Measurements from ENCODE around the gene GPR158.

Gene GPR158

DNA sequence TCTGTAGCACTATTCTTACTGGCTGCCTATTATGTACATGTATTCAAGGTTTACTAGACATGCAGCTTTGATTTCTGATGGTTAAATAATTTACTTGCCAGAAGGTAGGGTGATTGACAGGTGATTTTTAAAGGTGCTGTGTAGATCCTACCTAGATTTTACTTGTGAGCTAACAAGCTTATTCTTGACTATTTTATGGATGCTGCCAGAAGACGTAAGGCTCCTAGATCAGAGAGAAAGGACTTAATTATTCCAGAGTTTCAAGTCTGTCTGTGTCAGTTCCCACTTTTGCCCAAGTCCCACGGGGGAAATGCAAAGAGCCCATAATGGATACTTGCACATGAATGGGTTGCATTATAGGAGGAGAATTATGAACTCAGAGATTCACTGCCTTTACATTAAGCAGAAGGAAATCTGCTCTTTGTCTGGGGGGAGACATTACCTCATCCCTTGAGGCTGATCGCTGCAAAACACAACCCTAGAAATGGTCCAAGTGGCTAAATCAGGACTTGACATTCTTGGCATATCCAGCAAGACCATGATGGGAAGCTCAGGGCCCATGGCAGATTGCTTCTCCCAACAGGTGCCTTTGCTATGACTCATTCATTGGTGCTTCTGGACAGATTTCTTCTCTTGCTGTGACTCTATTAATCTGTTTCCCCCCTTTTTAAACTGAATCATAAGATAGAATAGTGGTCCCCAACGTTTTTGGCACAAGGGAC is 32.1 kb downstream of the GPR158 start:
- TF ChIP-seq, protein P1, sequence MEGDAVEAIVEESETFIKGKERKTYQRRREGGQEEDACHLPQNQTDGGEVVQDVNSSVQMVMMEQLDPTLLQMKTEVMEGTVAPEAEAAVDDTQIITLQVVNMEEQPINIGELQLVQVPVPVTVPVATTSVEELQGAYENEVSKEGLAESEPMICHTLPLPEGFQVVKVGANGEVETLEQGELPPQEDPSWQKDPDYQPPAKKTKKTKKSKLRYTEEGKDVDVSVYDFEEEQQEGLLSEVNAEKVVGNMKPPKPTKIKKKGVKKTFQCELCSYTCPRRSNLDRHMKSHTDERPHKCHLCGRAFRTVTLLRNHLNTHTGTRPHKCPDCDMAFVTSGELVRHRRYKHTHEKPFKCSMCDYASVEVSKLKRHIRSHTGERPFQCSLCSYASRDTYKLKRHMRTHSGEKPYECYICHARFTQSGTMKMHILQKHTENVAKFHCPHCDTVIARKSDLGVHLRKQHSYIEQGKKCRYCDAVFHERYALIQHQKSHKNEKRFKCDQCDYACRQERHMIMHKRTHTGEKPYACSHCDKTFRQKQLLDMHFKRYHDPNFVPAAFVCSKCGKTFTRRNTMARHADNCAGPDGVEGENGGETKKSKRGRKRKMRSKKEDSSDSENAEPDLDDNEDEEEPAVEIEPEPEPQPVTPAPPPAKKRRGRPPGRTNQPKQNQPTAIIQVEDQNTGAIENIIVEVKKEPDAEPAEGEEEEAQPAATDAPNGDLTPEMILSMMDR (conservative IDR thresholded peaks at IDR 0.05; ENCODE audit: low read length): no peak
- no peak for DNase-seq (ENCODE audit: low read depth)
- no peak overlapping the region for H3K4me3 ChIP-seq (ENCODE audit: low read length)

DNA sequence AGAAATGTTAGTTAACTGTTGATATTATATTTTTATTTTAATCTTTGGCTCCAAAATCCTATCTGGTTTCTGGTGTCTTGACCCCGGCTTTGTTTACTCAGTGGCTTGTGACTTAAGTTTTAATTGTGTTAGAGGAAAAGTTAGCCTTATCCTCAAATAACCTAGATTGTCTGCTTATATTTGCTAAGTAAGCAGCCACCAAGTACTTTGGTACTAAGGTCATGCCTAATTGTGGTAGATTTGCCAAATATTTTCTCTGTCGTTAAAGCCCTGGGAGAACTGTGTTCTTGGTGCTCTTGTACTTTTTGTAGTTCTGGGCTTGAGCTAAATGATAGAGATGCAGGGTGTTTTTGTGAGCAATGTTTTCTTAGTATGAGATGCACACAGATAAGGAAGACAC is 34.8 kb downstream of the GPR158 start:
- DNase-seq (ENCODE audit: low read depth): no peak
- H3K4me3 ChIP-seq (ENCODE audit: low read length): no peak overlapping the region
- TF ChIP-seq, protein P1 (conservative IDR thresholded peaks at IDR 0.05; ENCODE audit: low read length): no peak

DNA sequence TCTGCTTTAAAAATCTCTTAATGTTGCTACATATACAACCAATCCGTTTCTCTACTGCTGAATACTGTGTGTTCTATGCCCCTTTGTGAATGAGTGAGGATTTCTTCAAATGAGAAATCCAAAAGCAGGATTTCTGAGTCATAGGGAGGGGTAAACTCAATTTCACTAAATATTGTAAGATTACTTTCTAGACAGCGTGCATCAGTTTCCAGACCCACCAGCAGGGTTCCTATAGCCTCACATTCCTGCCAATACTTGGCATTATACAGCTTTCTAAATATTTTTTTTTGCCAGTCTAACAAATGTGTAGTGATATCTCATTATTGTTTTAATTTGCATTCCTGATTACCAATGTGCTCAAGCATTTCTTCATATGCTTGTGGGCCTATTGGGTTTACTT is 35.5 kb downstream of the GPR158 start:
- TF ChIP-seq, protein P1 (conservative IDR thresholded peaks at IDR 0.05; ENCODE audit: low read length): no peak
- no peak overlapping the region for H3K4me3 ChIP-seq (ENCODE audit: low read length)

DNA sequence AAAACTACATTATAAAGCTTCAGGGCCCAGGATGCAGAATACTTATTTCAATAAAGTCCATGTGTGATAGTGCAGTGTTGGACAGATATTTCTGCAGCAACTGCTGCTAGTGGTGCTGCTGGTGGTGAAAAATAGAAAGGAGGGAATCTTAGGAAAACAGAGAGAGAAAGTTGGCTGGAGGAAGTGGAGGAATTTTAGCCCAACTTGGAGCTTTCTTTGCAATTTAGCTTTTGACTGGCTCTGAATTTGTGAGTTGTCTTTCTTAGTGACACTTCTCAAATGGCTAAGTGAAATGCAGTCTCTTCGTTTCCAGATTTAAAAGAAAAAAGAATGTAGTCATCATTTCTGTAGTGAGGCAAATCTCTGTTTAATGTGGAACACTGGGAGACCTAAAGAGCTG is 45.4 kb downstream of the GPR158 start:
- no peak overlapping the region for H3K4me3 ChIP-seq (ENCODE audit: low read length)
- TF ChIP-seq, protein P1 (conservative IDR thresholded peaks at IDR 0.05; ENCODE audit: low read length): no peak
- DNase-seq (ENCODE audit: low read depth): no peak

More for the DNA sequence above, 35.5 kb downstream of the GPR158 start:
- no peak for DNase-seq (ENCODE audit: low read depth)

DNA sequence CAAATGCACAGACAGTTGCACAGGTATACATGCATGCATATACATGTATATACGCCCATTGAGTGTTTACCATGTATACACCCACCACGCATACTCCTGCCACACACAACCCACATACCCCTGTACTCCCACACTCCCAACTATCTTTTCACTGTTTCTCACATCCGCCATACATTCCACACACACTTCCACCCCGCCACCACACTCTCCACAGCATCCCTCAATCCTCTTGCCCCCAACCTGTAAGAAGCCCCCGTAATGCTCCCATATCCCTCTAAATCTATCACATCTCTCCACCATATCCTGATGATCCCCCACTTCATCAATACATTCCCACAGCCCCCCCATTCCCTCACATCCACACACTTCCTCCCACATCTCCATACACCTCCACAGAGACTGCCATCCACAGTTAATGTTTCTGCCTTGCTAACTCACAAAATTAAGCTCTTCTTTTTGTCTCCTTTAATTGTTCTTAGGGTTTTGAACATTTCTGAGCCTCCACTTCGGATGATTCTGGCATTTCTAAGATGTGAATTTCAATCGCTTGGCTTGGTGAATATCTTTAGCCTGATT is 47.4 kb downstream of the GPR158 start:
- H3K4me3 ChIP-seq (ENCODE audit: low read length): no peak overlapping the region
- DNase-seq (ENCODE audit: low read depth): no peak
- TF ChIP-seq, protein P1 (conservative IDR thresholded peaks at IDR 0.05; ENCODE audit: low read length): no peak

DNA sequence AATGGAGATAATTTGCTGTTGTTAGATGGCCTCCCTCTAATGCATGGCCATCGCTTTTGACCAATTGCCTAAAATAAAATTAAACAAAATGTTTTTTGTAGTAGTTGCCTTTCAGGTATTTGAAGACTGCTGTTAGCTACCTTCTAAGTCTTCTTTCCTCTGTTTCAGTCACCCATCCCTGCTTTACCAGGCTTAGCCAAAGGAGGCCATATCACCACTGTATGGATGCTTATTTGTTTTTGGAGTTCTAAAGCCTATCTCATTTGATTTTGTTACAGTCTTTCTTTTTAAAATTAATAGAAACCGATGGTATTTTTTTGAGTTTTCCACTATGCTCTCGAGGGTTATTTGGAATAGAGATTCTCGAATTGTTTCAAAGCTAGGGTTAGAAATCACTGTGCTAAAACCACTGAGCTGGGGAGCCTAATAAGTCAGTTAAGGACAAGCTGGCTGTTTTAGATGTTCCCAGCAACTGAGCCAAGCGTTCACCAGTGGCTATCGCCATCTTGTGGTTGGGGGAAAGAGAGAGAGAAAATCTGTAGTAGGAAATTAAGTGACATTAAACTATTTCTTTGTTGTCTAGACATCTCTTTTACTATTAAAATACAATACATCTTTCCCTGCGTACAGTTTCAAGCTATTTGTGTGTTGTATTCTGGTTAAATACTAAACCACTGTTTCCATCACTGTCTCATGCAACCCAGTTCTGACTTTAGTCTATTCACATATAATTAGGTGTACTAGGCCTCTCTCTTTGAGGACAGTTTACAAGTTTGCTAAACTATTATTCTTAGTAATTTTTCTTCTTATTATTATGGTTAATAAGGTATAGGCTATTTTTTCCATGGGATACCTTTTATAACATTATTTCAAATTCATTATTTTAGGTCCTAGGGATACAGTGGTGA is 52.2 kb downstream of the GPR158 start:
- peak; percentile 51 for DNase-seq (ENCODE audit: low read depth)
- TF ChIP-seq, protein P1 (conservative IDR thresholded peaks at IDR 0.05; ENCODE audit: low read length): peak; percentile 90
- no peak overlapping the region for H3K4me3 ChIP-seq (ENCODE audit: low read length)

Measured in AG10803 (cell line).